Ecto neural progenitor cell (in vitro differentiated cells): Measurements from ENCODE around the gene TMCC1.
"Not testable (repeated sequence)": the region's sequence is repeated elsewhere in the genome, so short reads cannot be mapped to it uniquely, and the experiment has no call there.

Experiments
- DNase-seq: peaks from one replicate; pipeline ENCODE4 v3.0.0-alpha.2; 2018; ENCODE audit warnings: low spot score

Gene TMCC1

GRCh38 chr3:129723558-129724324 is 169.8 kb downstream of the TMCC1 start:
- no peak for DNase-seq

GRCh38 chr3:129722527-129722926 is 171.0 kb downstream of the TMCC1 start:
- no peak for DNase-seq

GRCh38 chr3:129718201-129718600 is 175.3 kb downstream of the TMCC1 start:
- DNase-seq, result no peak

GRCh38 chr3:129715854-129716253 is 177.7 kb downstream of the TMCC1 start:
- no peak for DNase-seq

DNA sequence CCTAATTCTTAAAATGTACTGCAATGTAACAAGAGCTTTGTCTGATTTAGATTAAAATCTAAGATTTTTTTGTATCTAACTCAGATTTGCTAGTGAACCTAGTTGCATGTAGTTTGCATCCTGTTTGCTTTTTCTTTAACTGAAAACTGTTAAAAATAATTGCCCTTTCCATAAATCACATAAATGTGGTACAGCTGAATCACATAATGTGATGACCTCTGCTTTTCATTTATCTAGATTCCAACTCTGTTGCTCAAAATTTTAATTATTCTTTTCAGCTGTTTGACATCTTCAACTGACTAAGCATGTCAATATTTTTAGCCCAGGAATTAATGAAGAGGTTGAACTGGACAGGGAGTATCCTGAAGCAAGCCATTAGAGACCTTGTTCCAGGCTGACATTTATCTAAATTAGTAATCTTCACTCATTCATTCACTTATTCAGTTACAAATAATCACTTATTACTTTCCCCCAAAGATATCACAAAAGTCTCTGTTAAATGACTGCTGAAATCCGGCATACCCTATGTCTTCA is 185.1 kb downstream of the TMCC1 start:
- no peak for DNase-seq

DNA sequence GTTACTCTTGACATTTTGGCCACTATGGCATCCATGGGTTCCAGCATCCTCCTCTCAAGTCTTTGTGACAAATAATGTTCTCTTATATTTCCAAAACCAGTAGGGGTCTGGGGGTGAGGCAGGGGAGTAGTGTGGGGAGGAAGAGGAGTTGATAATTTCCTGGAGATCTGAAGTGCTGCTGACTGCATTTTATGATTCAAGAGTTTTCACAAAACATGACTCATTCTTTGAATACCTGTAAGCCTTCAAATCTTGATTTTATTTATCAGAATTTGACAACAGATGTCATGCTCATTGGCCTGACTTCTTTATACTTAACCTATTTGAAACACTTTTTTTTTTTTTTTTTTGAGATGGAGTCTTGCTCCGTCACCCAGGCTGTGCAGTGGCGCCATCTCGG is 188.2 kb downstream of the TMCC1 start:
- no peak for DNase-seq

GRCh38 chr3:129703913-129704312 is 189.6 kb downstream of the TMCC1 start:
- DNase-seq, result no peak

- no peak for DNase-seq
Measured at GRCh38 chr3:129702934-129703712, 190.4 kb downstream of the TMCC1 start.

DNA sequence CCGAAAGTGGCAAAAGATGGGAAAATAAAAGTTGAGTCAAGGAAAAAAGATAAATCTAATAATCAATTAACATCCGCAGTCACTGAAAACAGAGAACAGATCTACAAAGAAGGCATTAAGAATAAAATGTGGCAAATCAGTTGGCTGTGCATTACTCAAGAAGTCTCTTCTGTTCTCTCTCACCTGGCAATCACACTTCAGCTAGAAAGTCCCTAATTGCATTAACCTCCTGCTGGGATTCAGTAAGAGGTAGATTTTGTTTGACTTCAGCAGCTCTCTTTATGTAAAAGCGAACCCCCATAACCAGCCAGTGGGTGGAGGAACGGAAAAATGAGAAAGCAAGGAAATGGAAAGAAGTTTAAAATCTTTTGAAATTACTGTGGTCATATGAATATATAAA is 192.3 kb downstream of the TMCC1 start:
- DNase-seq, result no peak

GRCh38 chr3:129699612-129700011 is 193.9 kb downstream of the TMCC1 start:
- DNase-seq, result no peak

GRCh38 chr3:129699199-129699598 is 194.3 kb downstream of the TMCC1 start:
- DNase-seq, result no peak

DNA sequence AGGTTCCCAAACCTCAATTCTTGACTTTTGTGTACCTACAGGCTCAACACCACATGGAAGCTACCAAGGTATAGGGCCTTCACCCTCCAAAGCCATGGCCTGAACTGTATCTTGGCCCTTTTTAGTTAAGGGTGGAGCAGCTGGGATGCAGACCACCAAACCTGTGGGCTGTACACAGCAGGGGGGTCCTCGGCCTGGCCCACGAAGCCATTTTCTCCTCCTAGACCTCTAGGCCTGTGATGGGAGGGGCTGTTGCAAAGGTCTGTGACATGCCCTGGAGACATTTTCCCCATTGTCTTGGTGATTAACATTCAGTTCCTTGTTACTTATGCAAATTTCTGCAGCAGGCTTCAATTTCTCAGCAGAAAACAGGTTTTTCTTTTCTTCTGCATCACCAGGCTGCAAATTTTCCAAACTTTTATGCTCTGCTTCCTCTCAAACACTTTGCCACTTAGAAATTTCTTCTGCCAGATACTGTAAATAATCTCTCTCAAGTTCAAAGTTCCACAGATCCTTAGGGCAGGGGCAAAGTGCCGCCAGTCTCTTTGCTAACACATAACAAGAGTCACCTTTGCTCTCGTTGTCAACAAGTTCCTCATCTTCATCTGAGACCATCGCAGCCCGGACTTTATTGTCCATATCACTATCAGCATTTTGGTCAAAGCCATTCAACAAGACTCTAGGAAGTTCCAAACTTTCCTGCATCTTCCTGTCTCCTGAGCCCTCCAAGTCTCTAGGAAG is 196.1 kb downstream of the TMCC1 start:
- DNase-seq, result no peak

DNA sequence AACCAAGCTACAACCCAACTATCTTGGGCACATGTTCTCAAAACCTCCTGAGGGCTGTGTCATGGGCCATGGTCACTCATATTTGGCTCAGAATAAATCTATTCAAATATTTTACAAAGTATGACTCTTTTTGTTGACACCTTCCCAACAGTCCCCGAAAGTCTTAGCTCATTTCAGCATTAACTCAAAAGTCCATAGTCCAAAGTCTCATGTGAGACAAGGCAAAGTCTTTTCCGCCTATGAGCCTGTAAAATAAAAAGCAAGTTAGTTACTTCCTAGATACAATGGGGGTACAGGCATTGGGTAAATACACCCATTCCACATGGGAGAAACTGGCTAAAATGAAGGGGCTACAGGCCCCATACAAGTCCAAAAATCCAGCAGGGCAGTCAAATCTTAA is 197.1 kb downstream of the TMCC1 start:
- DNase-seq, result not testable (repeated sequence)

DNA sequence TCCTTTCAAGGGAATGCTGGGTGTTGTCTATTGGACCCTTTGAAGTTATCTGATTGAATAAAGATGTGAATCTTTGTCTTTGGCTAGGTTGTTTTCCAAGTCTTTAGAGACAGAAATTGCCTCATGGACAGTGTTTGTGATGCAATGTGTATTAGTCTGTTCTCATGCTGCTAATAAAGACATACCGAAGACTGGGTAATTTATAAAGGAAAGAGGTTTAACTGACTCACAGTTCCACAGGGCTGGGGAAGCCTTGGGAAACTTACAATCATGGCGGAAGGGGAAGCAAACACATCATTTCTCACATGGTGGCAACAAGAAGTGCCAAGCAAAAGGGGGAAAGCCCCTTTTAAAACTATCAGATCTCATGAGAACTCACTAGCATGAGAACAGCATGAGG is 198.3 kb downstream of the TMCC1 start:
- DNase-seq, result no peak

GRCh38 chr3:129694228-129694627 is 199.3 kb downstream of the TMCC1 start:
- no peak for DNase-seq

- DNase-seq, result no peak
Measured at GRCh38 chr3:129692743-129693142, 200.8 kb downstream of the TMCC1 start.

- DNase-seq, result no peak
Measured at GRCh38 chr3:129690963-129691362, 202.5 kb downstream of the TMCC1 start.

- DNase-seq, result no peak
Measured at GRCh38 chr3:129690406-129690805, 203.1 kb downstream of the TMCC1 start.

- no peak for DNase-seq
Measured at GRCh38 chr3:129689036-129689435, 204.5 kb downstream of the TMCC1 start.

- peak; percentile 83 for DNase-seq
Measured at GRCh38 chr3:129688271-129688895, 205.1 kb downstream of the TMCC1 start.

DNA sequence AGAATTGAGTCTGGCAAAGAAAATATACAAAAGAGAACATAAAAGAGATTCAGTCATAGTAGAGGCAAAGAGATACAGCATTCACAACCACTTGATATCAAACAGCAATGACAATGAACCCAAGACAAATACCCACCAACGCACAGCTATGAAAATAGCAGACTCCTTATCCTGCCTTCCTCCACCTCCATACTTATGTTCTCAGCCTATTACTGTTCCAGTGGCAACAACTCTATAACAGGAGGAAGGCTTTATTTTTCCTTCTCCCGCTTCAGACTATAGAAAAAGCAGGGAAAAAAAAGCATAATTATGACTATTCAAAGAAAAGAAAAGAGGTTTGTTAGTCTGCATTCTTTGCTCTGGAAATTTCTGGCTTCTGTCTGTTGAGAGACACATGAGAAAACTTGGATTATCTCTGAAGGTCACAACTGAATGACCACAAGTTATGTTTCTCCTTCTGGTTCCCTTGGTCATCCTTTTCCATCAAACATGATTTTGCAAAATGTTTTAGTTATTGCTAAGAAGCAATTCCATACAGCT is 205.9 kb downstream of the TMCC1 start:
- DNase-seq, result no peak

- DNase-seq, result no peak
Measured at GRCh38 chr3:129686941-129687340, 206.6 kb downstream of the TMCC1 start.
